SJCRH30 (cell line): ENCODE data around the gene DHRS11. TPM values are rescaled to one million over a fixed set of nuclear protein-coding genes. Genes with fewer than 3 reads are reported as not detected.

Source experiments
- DNase-seq, 2 experiments: peaks; one replicate each; pipeline ENCODE4 v3.0.0-alpha.2; 2015 to 2020
- H3K27ac ChIP-seq: fragments of 250-450 bp; sonication (Bioruptor Pico); 2 replicates; pipeline ENCODE4 v1.5.1; 2020; ENCODE audit warnings: mild to moderate bottlenecking, moderate library complexity
- H3K27me3 ChIP-seq: fragments of 250-450 bp; sonication (Bioruptor Pico); 2 replicates; pipeline ENCODE4 v1.5.1; 2020; ENCODE audit warnings: mild to moderate bottlenecking, moderate library complexity
- H3K36me3 ChIP-seq: fragments of 250-450 bp; sonication (Bioruptor Pico); 2 replicates; pipeline ENCODE4 v1.5.1; 2020; ENCODE audit warnings: mild to moderate bottlenecking, moderate library complexity
- H3K4me1 ChIP-seq: fragments of 250-450 bp; sonication (Bioruptor Pico); 2 replicates; pipeline ENCODE4 v1.5.1; 2020; ENCODE audit warnings: mild to moderate bottlenecking, moderate library complexity
- H3K4me3 ChIP-seq: fragments of 250-450 bp; sonication (Bioruptor Pico); 2 replicates; pipeline ENCODE4 v1.5.1; 2020; ENCODE audit warnings: mild to moderate bottlenecking, moderate library complexity
- H3K9me3 ChIP-seq: fragments of 250-450 bp; sonication (Bioruptor Pico); replicated peaks from 2 replicates; pipeline ENCODE4 v1.5.1; 2020; ENCODE audit warnings: mild to moderate bottlenecking, moderate library complexity
- total RNA-seq: library from RNA; depleted of rRNA; stranded (reverse); fragments of >200 nt; shearing (Covaris generic); gene quantifications from 2 replicates; pipeline ENCODE4 v1.2.3, GENCODE V29; 2014

Gene DHRS11
- total RNA-seq, 1 experiment from 2014 or later: 18.1 TPM

DNA sequence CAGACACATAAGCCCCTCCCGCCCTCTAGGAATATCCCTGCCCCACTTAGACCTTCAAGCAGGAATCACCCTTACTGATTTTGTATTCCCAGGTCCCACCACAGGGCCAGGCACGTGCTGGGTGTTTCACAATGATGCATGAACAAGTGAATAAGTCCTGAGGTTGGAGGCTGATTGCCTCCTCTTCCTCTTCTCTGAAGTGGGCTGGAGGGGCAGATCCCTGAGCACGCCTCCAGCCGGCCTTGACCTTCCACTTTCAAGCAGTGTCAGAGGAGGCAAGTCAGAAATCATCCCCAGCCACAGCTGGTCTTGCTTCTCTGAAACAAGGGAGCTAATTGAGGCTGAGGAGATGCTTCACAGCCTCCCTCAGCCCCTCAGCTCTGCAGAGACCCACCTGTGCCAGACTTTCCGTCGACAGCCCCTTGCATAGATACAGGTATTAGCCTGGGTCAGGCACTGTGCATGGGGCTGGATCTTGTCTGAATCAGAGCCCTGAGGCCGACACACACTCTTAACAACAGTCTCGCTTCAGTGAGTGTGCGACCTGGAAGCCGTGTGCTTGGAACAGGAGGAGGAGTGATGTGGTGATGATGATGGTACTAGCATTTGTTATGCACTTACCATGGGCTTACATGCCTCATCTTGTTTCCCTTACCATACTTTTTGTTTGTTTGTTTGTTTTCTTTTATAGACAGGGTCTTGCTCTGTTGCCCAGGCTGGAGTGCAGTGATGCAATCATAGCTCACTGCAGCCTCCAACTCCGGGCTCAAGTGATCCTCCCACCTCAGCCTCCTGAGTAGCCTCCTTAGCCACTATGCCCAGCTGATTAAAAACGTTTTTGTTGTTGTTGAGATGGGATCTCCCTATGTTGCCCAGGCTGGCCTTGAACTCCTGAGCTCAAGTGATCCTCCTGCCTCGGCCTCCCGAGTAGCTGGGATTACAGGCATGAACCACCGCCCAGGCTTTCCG is 24.7 kb downstream of the DHRS11 start:
- 0 out of 2 replicates have a peak, but pooled peaks cover 3% of the 10 kb centered on the region for H3K4me1 ChIP-seq
- no peak overlapping the region for H3K27ac ChIP-seq
- H3K36me3 ChIP-seq: no peaks in the 10 kb centered on the region

DNA sequence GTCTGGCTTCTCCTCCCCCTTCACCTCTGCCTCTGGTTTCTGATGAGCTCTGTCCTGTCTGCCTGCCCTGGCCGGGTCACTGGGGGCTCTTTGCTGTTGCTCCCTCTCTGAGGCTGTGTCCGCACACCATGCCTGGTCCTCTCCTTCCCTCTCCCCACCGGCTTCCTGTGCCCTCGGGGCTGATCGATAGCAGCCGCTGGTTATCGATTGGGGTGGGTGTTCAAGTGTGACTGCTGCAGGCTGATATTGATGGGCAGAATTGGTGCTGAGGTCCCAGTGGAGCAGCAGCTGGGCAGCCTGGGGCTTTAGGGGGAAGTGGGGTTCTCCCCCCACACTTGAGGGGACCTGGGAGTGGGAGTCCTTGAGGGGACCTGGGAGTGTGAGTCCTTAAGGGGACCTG is 26.1 kb downstream of the DHRS11 start:
- no peak for DNase-seq
- Histone ChIP-seq H3K27ac (no peak overlapping the region), H3K4me1 (0 out of 2 replicates have a peak, but pooled peaks cover 3% of the 10 kb centered on the region), H3K27me3 (peaks cover 6% of the 10 kb centered on the region; the same call in 1 of the 2 replicates), H3K4me3 (no peak overlapping the region), H3K9me3 (no peaks in the 10 kb centered on the region), H3K36me3 (no peaks in the 10 kb centered on the region)

More for the DNA sequence above, 24.7 kb downstream of the DHRS11 start:
- H3K27me3 ChIP-seq: peaks cover 6% of the 10 kb centered on the region; the same call in 1 of the 2 replicates
- H3K9me3 ChIP-seq: no peaks in the 10 kb centered on the region
- DNase-seq: no peak
- no peak overlapping the region for H3K4me3 ChIP-seq

DNA sequence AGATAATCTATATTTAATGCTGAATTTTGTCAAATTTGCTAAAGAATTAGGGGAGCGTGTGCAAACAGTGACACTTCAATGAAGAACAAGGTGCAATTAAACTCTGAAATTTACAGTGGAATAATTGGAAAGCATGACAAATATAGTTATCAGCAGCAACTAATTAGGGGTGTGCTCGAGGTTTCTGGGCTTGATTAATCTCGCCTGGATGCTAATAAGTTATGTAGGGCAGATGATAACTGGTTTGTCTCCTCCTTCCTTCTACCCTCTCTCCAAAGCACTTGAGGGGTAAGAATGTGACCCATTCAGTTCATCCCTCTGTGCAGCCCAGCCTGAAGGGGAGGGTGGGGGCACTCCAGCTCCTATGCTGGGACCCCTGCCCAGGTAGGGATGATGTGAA is 31.6 kb downstream of the DHRS11 start:
- Histone ChIP-seq H3K27me3 (peaks cover 6% of the 10 kb centered on the region; the same call in 1 of the 2 replicates), H3K4me1 (0 out of 2 replicates have a peak, but pooled peaks cover 3% of the 10 kb centered on the region), H3K27ac (no peak overlapping the region), H3K36me3 (no peaks in the 10 kb centered on the region), H3K4me3 (no peak overlapping the region), H3K9me3 (no peaks in the 10 kb centered on the region)
- DNase-seq: no peak

DNA sequence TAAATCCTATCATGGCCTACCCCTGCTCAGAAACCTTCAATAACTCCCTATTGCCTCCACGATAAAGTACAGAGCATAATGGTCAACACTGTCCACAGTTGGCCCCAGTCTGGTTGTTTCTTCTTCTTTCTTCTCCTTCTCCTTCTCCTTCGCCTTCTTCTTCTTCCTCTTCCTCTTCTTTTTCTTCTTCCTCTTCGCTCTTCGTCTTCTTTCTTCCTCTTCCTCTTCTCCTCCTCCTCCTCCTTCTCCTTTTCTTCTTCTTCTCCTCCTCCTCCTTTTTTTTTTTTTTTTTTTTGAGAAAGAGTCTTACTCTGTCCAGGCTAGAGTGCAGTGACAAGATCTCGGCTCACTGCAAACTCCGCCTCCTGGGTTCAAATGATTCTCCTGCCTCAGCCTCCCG is 33.5 kb downstream of the DHRS11 start:
- no peak for DNase-seq
- H3K36me3 ChIP-seq: no peaks in the 10 kb centered on the region
- no peak overlapping the region for H3K27ac ChIP-seq
- H3K4me1 ChIP-seq: 0 out of 2 replicates have a peak, but pooled peaks cover 3% of the 10 kb centered on the region
- no peak overlapping the region for H3K4me3 ChIP-seq
- peaks cover 6% of the 10 kb centered on the region; the same call in 1 of the 2 replicates for H3K27me3 ChIP-seq
- no peaks in the 10 kb centered on the region for H3K9me3 ChIP-seq

DNA sequence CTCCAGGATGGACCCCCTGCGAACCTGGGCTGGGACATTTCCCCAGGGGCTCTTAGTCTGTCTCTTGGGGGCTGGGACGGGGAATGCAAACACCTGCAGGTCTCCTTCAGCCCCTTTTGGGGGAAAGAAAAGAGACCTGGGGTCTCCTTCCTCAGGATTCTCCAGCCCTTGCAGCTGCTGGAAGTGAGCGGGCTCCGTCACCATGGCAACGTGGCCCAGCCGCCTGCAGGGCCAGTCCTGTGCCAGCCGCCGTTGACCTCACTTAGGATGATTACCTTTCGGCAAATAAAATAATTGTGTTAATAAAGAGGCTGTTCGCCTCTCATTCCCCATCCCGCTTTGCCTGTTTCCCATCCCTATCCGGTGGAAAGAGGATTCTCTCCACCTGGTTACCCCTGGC is 35.4 kb downstream of the DHRS11 start:
- Histone ChIP-seq H3K36me3 (no peaks in the 10 kb centered on the region), H3K27ac (no peak overlapping the region), H3K27me3 (no peaks in the 10 kb centered on the region), H3K4me1 (0 out of 2 replicates have a peak, but pooled peaks cover 3% of the 10 kb centered on the region), H3K4me3 (no peak overlapping the region), H3K9me3 (no peaks in the 10 kb centered on the region)
- peak; percentile 56 to 57 for DNase-seq

DNA sequence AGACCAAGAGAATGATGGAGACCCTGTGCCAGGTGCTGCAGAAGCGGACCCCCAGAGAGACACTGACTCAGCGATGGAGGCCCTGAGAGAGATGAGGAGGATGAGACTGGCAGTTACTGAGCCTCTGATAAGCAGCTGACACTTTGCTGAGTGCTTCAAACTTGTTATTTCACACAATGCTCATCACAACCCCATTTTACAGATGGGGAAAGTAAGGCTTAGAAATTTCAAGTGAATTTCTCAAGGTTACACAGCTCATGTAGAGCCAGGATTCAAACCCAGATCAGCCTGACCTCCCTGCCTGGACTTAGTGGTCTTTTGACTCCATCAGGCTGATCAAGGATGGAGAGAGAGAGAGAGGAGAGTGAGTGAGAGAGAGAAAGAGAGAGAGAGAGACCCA is 36.9 kb downstream of the DHRS11 start:
- Histone ChIP-seq H3K9me3 (no peaks in the 10 kb centered on the region), H3K27me3 (peaks cover 5% of the 10 kb centered on the region; the same call in 1 of the 2 replicates)
- DNase-seq: no peak

DNA sequence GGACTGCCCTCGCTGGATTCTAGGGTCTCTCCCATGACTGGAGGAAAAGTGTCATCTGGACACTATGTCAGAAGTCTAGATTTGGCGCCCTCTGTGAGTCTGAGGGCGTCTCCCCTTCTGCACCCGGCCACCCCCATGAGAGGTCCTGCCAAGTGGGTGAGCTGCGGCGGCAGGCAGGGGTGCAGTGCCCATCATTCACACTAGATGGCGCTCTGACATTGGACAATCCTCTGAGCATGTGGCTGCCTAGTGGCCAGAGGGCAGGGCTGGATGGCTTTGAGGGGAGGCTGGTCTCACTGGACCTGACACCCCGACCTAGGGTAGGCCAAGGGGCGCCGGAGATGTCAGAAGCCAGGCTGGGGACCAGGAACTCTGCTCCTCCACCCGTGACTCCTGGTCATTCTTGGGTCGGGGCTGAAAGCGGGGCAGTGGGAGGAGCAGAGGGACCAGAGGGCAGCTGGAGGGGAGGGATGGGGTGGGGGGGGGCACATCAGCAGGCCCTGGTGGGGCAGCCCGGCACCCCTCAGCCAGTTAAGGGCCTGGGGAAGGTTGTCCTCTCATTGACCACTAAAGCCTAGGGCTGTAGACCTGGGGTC is 37.7 kb downstream of the DHRS11 start:
- peak; percentile 73 to 86 for DNase-seq
- H3K9me3 ChIP-seq: no peaks in the 10 kb centered on the region
- H3K27me3 ChIP-seq: peaks cover 8% of the 10 kb centered on the region
- no peaks in the 10 kb centered on the region for H3K36me3 ChIP-seq
- H3K27ac ChIP-seq: no peak overlapping the region
- H3K4me3 ChIP-seq: no peak overlapping the region
- H3K4me1 ChIP-seq: 0 out of 2 replicates have a peak, but pooled peaks cover 3% of the 10 kb centered on the region

More for the DNA sequence above, 36.9 kb downstream of the DHRS11 start:
- Histone ChIP-seq H3K4me1 (0 out of 2 replicates have a peak, but pooled peaks cover 3% of the 10 kb centered on the region), H3K4me3 (no peak overlapping the region), H3K36me3 (no peaks in the 10 kb centered on the region), H3K27ac (no peak overlapping the region)

DNA sequence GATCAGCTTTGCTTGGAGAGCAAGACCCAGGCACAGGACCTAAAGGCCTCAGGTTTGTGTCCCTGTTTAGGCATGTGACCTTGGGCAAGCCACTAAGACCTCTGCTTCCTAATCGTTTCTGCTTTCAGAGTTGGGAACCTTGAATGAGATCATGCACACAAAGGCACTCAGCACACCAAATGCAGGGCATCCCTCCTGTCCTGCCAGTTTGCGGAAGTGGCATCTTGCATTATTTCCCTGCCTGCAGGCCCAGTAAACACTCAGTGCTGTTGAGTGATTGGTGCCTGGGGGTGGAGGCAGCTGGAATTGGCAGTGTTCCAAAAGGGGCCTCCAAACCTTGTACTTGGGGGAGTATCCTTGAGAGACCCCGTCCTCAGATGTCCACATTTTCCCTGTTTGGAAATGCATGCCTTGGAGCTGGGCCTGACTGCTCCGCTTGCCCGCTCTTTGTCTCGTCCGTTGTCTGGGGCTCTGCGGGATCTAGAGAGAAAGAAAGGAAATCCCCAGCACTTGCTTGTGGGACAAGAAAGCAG is 38.4 kb downstream of the DHRS11 start:
- Histone ChIP-seq H3K36me3 (no peaks in the 10 kb centered on the region), H3K9me3 (no peaks in the 10 kb centered on the region), H3K4me3 (no peak overlapping the region), H3K27me3 (peaks cover 9% of the 10 kb centered on the region), H3K4me1 (0 out of 2 replicates have a peak, but pooled peaks cover 3% of the 10 kb centered on the region), H3K27ac (no peak overlapping the region)
- DNase-seq: no peak

DNA sequence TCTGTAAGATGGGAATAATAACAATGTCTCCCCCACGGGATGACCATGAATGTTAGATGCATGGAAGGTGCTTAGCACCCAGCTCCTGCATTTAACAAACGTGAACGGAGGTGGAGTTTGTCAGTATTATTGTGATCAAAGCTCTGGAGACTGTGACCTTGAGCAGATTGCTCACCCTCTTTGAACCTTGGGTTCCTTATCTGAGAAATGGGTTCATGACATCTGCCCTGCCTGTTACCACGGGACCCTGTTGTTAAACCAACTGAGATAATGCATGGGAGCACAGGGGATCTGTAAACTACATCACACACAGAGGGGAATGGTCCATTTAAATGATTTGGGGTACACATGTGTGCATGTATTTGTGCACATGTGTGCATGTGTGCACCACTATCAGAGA is 39.3 kb downstream of the DHRS11 start:
- DNase-seq: no peak
- Histone ChIP-seq H3K36me3 (no peaks in the 10 kb centered on the region), H3K27me3 (peaks cover 13% of the 10 kb centered on the region)

GRCh38 chr17:36632916-36633771 is 41.5 kb downstream of the DHRS11 start:
- Histone ChIP-seq H3K4me3 (no peak overlapping the region), H3K27ac (no peak overlapping the region), H3K4me1 (no peaks in the 10 kb centered on the region), H3K9me3 (no peaks in the 10 kb centered on the region), H3K36me3 (no peaks in the 10 kb centered on the region), H3K27me3 (peaks cover 23% of the 10 kb centered on the region)
- no peak for DNase-seq

More for the DNA sequence above, 39.3 kb downstream of the DHRS11 start:
- Histone ChIP-seq H3K4me1 (0 out of 2 replicates have a peak, but pooled peaks cover 2% of the 10 kb centered on the region), H3K9me3 (no peaks in the 10 kb centered on the region), H3K27ac (no peak overlapping the region), H3K4me3 (no peak overlapping the region)

DNA sequence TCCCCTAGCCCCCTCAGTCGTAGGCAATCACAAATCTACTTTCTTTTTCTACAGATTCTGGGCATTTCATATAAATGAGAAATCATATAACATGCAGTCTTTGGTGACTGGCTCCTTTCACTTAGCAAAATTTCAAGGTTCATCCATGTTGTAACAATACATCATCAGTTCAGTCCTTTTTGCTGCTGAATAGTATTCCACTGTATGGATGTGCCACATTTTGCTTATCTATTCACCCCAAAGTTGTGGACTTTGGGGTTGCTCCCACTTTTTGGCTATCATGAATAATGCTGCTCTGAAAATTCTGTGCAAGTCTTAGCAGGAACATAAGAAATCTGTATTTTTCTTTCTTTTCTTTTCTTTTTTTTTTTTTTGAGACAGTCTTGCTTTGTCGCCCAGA is 48.7 kb downstream of the DHRS11 start:
- no peaks in the 10 kb centered on the region for H3K36me3 ChIP-seq
- no peaks in the 10 kb centered on the region for H3K9me3 ChIP-seq
- peaks cover 26% of the 10 kb centered on the region for H3K27me3 ChIP-seq
- no peak for DNase-seq
- no peak overlapping the region for H3K4me3 ChIP-seq
- no peaks in the 10 kb centered on the region for H3K4me1 ChIP-seq
- H3K27ac ChIP-seq: no peak overlapping the region

DNA sequence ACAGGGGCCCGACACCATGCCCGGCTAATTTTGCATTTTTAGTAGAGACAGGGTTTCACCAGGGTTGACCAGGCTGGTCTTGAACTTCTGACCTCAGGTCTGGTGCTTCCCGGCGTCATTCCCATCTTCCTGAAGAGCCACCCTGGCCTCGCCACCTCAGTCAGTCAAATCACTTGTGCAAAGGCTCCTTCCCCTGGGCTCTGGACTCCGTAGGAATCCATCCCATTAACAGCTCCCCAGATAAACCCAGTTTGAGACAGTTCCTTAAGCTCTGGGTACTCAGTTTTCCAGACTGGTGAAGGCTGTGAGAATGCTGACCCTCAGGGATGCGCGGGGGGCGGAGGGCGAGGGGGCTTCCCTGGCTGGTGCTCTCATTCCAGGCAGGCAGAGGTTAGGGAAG is 49.2 kb downstream of the DHRS11 start:
- H3K27ac ChIP-seq: no peak overlapping the region
- H3K27me3 ChIP-seq: peaks cover 26% of the 10 kb centered on the region
- H3K4me3 ChIP-seq: no peak overlapping the region
- no peaks in the 10 kb centered on the region for H3K36me3 ChIP-seq
- no peaks in the 10 kb centered on the region for H3K9me3 ChIP-seq
- H3K4me1 ChIP-seq: no peaks in the 10 kb centered on the region
- DNase-seq: no peak

DNA sequence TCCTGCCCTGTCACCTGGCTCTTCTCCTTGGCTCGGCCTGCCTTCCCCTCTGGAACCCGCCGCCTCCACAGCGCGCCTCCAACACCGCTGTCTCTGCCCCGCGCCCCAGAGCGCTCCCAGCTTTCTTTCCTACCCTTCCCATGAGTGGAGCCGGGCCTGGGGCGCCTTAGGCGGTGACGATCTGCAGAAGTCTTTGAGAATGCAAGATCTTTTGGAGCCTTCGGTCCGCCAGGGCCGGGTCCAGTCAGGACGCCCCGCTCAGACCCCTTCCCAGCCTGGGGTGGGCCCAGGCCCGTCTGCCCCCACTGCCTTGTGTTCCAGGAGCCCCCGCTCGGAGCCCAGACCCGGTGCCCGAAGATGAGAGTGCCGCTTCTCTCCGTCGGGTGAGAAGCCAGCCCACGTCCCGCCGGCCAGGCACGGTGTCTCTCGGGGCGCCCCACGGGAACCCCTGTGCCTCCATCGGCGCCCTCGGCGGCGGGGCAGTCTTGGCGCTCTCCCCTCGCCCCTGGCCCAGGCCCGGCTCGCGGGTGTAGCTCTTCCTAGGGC is 49.7 kb downstream of the DHRS11 start:
- peaks cover 21% of the 10 kb centered on the region for H3K27me3 ChIP-seq
- no peak overlapping the region for H3K4me3 ChIP-seq

More for the DNA sequence above, 49.7 kb downstream of the DHRS11 start:
- Histone ChIP-seq H3K27ac (no peak overlapping the region), H3K36me3 (no peaks in the 10 kb centered on the region), H3K4me1 (no peaks in the 10 kb centered on the region), H3K9me3 (no peaks in the 10 kb centered on the region)
- DNase-seq: no peak
